Neural progenitor cell (in vitro differentiated cells): ENCODE results near the gene CASTOR1.

Experiments used
- EZH2 ChIP-seq: fragments of 200-600 bp; sonication (generic); IDR thresholded peaks from 2 replicates; pipeline ENCODE4 v1.6.1; 2017; ENCODE audit warnings: antibody characterized with exemption, mild to moderate bottlenecking, moderate library complexity
- EZH2phosphoT487 ChIP-seq: fragments of 200-600 bp; sonication (generic); IDR thresholded peaks from 2 replicates; pipeline ENCODE4 v1.6.1; 2017; ENCODE audit warnings: antibody characterized with exemption
- TF ChIP-seq, protein P1 (sequence below): fragments of 200-600 bp; sonication (generic); IDR thresholded peaks from 2 replicates; pipeline ENCODE4 v1.5.1; 2017; ENCODE audit warnings: antibody characterized with exemption, mild to moderate bottlenecking

DNA sequence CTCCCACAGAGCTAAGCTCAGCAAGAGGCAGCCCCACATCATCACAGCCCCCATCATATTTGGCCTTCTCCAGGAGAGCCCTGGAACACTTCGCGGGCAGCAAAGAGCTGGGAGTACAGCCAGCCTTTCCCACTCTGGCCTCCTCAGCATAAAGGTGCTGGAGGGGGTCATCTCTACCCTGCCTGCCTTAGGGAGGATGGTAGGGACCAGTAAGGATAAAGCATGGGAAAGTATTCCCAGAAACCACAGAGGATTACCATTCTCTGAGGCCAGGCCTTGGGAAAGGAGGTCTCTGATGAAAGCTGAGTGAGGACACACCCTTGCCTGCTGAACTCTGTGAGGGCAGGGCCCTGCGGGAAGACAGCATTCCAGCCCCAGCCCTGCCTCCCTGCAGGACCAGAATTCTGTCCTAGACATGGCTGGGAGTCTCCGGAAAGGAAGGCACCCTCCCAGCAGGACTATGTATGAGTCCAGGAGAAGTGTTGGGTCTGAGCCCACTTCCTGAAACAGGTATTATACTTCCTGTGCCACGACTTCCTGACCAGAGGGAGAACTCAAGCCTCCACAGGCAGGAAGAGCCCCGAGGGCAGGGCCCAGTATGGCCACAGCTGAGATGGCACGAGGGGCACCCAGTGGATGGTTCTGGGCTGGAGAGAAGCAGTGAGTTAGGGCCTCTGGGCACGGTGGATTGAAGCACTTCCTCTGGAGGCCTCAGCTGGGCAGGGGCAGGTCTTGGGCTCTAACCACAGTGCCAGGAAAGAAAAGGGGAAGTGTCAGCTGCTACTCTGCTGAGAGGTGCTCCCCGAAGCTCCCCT, 12.9 kb upstream of the CASTOR1 start:
- TF ChIP-seq EZH2phosphoT487 (no peak), EZH2 (no peak)
- TF ChIP-seq, protein P1, sequence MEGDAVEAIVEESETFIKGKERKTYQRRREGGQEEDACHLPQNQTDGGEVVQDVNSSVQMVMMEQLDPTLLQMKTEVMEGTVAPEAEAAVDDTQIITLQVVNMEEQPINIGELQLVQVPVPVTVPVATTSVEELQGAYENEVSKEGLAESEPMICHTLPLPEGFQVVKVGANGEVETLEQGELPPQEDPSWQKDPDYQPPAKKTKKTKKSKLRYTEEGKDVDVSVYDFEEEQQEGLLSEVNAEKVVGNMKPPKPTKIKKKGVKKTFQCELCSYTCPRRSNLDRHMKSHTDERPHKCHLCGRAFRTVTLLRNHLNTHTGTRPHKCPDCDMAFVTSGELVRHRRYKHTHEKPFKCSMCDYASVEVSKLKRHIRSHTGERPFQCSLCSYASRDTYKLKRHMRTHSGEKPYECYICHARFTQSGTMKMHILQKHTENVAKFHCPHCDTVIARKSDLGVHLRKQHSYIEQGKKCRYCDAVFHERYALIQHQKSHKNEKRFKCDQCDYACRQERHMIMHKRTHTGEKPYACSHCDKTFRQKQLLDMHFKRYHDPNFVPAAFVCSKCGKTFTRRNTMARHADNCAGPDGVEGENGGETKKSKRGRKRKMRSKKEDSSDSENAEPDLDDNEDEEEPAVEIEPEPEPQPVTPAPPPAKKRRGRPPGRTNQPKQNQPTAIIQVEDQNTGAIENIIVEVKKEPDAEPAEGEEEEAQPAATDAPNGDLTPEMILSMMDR, result no peak
